ENCODE results near the gene INPP5D.

GRCh38 chr2:233085839-233086150 lies 25.7 kb downstream of the INPP5D start:
- TF ChIP-seq RAD21 (IDR thresholded peaks at IDR 0.05; ENCODE audit: low read depth): no peak
- TF ChIP-seq REST (IDR thresholded peaks at IDR 0.05; ENCODE audit: low read depth): no peak
- TF ChIP-seq CREB1 (IDR thresholded peaks at IDR 0.05; ENCODE audit: low read depth): no peak
- no peak for TF ChIP-seq YY1 (IDR thresholded peaks at IDR 0.05; ENCODE audit: low read depth)
- TF ChIP-seq EP300 (IDR thresholded peaks at IDR 0.05; ENCODE audit: borderline replicate concordance): no peak
- TF ChIP-seq EGR1 (IDR thresholded peaks at IDR 0.05): no peak
- no peak for TF ChIP-seq MAX (IDR thresholded peaks at IDR 0.05)
- TF ChIP-seq TAF1 (IDR thresholded peaks at IDR 0.05; ENCODE audit: low read depth): no peak
- TF ChIP-seq FOXM1 (IDR thresholded peaks at IDR 0.05; ENCODE audit: borderline replicate concordance, low read depth): no peak
- no peak for TF ChIP-seq CEBPB (IDR thresholded peaks at IDR 0.05)
- TF ChIP-seq USF1 (IDR thresholded peaks at IDR 0.05): no peak
- TF ChIP-seq TEAD4 (IDR thresholded peaks at IDR 0.05): no peak
- no peak for TF ChIP-seq TCF12 (IDR thresholded peaks at IDR 0.05; ENCODE audit: low read depth)
- no peak for TF ChIP-seq ZBTB7A (IDR thresholded peaks at IDR 0.05; ENCODE audit: low read depth)
